Measurements from ENCODE around the gene IL10RA. TPM values are rescaled to one million over a fixed set of nuclear protein-coding genes. Genes with fewer than 3 reads are reported as not detected.

The IL10RA gene
- total RNA-seq, 2 donors from 2014 or later: 7.3 to 10.2 TPM

DNA sequence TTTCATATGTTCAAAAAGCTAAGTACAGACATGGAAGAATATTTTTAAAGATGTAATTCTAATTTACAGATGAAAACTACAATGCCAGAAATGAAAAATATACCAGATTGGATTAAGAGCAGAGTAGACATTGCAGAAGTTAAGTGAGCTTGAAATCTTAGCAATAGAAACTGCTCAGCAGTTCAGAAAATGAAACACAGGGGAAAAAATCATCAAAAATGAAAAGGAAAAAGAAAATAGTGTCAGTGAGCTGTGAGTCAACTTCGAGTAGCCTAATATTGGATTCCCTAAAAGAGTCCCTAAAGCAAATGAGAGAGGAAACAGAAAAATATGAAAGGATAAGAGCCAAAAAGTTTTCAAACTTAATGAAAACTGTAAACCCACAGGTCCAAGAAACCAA is 25.8 kb upstream of the IL10RA start:
- Histone ChIP-seq H3K4me3 (no peak overlapping the region), H3K4me1 (no peaks in the 10 kb centered on the region), H3K27me3 (no peaks in the 10 kb centered on the region), H3K27ac (peak overlapping the region in 1 of 4 donors; percentile 54), H3K36me3 (replicated peaks in 1 of 2; ENCODE audit: insufficient read depth in 1 of 2, low read depth in 2 of 2) (no peaks in the 10 kb centered on the region), H3K9me3 (no peaks in the 10 kb centered on the region)
- DNase-seq: no peak
- TF ChIP-seq POLR2A (IDR thresholded peaks at IDR 0.05) (no peak), CTCF (IDR thresholded peaks at IDR 0.05) (no peak)
- WGBS, 2 donors: 58 to 67% methylated on average over 1 of the region's 1 CpG
- intact Hi-C loops (cut with DNase I): no loop called here
- ATAC-seq: no peak

GRCh38 chr11:117961896-117962295 is 24.3 kb upstream of the IL10RA start:
- WGBS, 2 donors: 78 to 82% methylated on average over 10 of the region's 10 CpGs
- Histone ChIP-seq H3K9me3 (no peaks in the 10 kb centered on the region), H3K27me3 (no peaks in the 10 kb centered on the region), H3K4me3 (no peak overlapping the region), H3K4me1 (no peaks in the 10 kb centered on the region), H3K36me3 (replicated peaks in 1 of 2; ENCODE audit: insufficient read depth in 1 of 2, low read depth in 2 of 2) (no peaks in the 10 kb centered on the region), H3K27ac (no peak overlapping the region)
- no peak for ATAC-seq
- TF ChIP-seq CTCF (IDR thresholded peaks at IDR 0.05): no peak
- TF ChIP-seq POLR2A (IDR thresholded peaks at IDR 0.05): no peak
- intact Hi-C loops (cut with DNase I): no loop called here
- no peak for DNase-seq

GRCh38 chr11:117962826-117963225 is 23.4 kb upstream of the IL10RA start:
- H3K4me3 ChIP-seq: no peak overlapping the region
- no peaks in the 10 kb centered on the region for H3K36me3 ChIP-seq (replicated peaks in 1 of 2; ENCODE audit: insufficient read depth in 1 of 2, low read depth in 2 of 2)
- H3K27ac ChIP-seq: no peak overlapping the region
- DNase-seq (no peak), ATAC-seq (no peak)
- TF ChIP-seq POLR2A (IDR thresholded peaks at IDR 0.05) (no peak), CTCF (IDR thresholded peaks at IDR 0.05) (no peak)
- intact Hi-C loops (cut with DNase I): no loop called here
- 84 to 87% methylated on average over 3 of the region's 3 CpGs for WGBS, 2 donors
- no peaks in the 10 kb centered on the region for H3K27me3 ChIP-seq
- no peaks in the 10 kb centered on the region for H3K4me1 ChIP-seq
- H3K9me3 ChIP-seq: no peaks in the 10 kb centered on the region

DNA sequence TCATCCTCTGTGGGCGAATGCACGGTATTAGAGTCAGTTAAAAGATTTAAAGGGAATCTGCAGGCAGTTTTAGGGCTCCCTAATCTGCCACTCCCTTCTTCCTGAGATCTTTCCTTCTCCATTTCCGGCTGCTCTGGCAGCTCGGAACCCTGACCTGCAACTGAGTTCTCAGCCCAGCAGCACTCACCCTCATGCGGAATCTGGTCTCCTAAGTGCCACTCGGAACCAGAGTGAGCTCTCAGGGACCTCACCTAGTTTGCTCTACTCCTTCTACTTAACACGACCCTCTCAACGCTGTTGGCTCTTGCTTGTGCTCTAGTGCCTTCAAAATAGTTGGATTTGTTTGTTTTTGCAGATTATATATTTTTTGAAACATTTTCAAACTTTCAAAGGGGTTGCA is 19.3 kb upstream of the IL10RA start:
- Histone ChIP-seq H3K4me3 (no peak overlapping the region), H3K36me3 (replicated peaks in 1 of 2; ENCODE audit: insufficient read depth in 1 of 2, low read depth in 2 of 2) (no peaks in the 10 kb centered on the region), H3K4me1 (no peaks in the 10 kb centered on the region), H3K9me3 (no peaks in the 10 kb centered on the region), H3K27ac (no peak overlapping the region), H3K27me3 (no peaks in the 10 kb centered on the region)
- intact Hi-C loops (cut with DNase I): no loop called here
- ATAC-seq: no peak
- no peak for TF ChIP-seq CTCF (IDR thresholded peaks at IDR 0.05)
- TF ChIP-seq POLR2A (IDR thresholded peaks at IDR 0.05): no peak
- no peak for DNase-seq
- 73 to 77% methylated on average over 8 of the region's 8 CpGs for WGBS, 2 donors

DNA sequence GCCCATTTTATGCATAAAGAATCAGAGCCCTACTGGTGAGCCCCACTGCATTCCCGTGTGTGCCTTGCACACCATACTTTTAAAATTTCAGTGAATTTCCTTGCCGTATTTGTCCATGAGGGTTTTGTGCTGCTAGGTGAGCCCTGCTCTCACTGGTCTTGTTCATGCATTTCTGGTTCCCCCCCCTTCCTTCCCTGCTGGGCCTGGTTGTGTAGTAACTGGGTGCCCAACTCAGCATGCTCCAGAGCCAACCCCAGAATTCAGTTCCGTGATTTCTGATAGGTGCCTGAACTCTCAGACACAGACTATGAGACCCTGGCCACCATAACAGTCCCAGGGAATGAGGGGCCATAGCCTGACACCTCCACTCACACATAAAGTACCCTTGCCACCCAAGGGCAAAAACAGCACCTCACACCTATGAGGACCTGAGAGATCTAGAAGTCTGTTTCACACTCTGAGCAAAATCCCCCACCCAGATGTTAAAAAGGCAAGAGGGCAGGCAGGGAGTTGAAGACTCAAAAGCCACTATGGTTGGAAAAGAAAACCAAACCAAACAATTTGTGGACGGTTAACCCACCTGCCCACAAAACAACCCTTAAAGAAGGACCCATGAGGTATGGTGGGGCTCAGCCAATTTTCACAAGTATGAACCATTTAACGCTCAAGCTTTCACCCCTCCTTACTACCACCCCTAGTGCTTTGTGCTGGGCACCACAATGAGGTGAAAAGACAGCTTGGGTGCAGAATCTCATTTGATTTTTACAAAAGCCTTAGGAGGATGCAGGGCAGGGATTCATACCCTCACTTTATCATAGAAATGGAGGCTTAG is 16.8 kb upstream of the IL10RA start:
- no peak for DNase-seq
- Histone ChIP-seq H3K4me1 (peaks cover 13% of the 10 kb centered on the region), H3K27me3 (no peaks in the 10 kb centered on the region), H3K4me3 (no peak overlapping the region), H3K9me3 (no peaks in the 10 kb centered on the region), H3K36me3 (replicated peaks in 1 of 2; ENCODE audit: insufficient read depth in 1 of 2, low read depth in 2 of 2) (no peaks in the 10 kb centered on the region), H3K27ac (no peak overlapping the region)
- intact Hi-C loops (cut with DNase I): no loop called here
- no peak for ATAC-seq
- TF ChIP-seq POLR2A (IDR thresholded peaks at IDR 0.05): no peak
- 86 to 94% methylated on average over 5 of the region's 5 CpGs for WGBS, 2 donors

Measured in body of pancreas (tissue), 4 donors.